ENCODE results near the gene USP49. TPM values are rescaled to one million over a fixed set of nuclear protein-coding genes. Genes with fewer than 3 reads are reported as not detected.

The USP49 gene
- total and polyA plus RNA-seq, 12 donors: 0.58 to 2.0 (median 1.7) TPM

DNA sequence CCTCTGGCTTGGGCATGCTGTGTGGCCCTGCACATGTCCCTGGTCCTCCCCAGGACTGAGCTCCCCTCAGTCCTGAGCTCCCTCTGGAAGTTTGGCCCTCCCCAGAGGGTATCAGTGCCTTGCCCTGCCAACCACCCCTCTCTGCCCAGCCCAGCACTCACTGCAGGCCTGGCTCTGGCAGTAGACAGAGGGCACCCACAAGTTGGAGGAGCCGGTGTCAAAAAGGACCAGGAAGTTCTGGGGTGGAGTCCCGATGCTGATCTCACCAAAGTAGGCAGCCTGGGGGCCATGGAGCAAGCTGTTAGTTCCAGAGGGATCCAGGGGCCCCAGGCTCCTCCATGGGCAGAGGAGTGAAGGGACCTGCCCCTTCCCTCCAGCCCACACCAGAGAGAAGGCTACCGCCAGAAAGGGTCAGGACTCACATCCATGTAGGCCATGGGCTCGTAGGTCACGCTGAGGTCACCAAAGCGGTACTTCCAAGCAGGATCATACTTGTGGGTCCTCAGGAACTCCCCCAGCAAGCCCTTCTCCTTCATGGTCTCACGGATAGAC is 150.9 kb downstream of the USP49 start:
- Histone ChIP-seq H3K4me3 (no peak overlapping the region), H3K36me3 (no peaks in the 10 kb centered on the region), H3K27me3 (no peaks in the 10 kb centered on the region), H3K27ac (no peak overlapping the region), H3K9me3 (no peaks in the 10 kb centered on the region), H3K4me1 (no peaks in the 10 kb centered on the region)
- no peak for ATAC-seq
- TF ChIP-seq CTCF (IDR thresholded peaks at IDR 0.05): no peak
- intact Hi-C loops (cut with DNase I): no loop called here
- DNase-seq: no peak
- 86 to 87% methylated on average over 7 of the region's 7 CpGs for WGBS, 2 donors

DNA sequence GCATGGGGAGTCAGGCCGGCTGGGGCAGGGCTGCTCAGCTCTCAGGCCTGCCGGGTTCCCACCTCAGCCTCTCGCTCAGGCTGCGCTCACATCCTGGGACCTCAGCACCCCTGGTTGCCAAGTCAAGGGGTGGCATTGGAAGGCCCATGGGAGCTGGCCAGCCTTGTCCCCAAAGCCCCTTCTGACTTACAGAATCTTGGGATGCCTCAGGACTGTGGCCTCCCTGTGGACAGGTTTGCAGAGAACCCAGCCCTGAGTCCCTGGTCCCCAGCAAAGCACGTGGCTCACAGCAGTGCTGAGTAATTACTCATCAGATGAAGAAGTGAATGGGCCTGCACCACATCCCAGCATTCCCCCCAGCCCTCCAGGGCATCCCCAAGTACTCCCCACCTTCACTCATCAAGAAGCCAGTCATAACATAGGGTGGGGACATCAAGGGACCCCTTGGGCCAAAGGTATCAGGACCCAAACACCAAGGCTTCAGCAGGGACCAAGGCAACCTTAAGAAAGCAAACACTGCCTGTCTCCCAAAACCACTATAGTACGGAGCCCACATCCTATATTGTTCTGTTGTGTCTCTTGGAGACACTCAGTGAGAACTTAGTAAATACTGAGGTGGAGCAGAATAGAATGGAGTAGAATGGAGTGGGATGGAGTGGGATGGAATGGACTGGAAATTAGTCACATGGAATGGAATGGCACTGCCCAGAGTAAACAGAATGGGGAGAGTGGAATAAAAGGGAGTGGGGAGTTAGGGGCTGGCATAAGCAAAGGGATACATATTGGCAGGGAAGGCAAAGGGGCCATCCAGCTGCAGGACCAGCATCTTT is 151.6 kb downstream of the USP49 start:
- Histone ChIP-seq H3K36me3 (no peaks in the 10 kb centered on the region), H3K4me1 (no peaks in the 10 kb centered on the region), H3K27me3 (no peaks in the 10 kb centered on the region), H3K9me3 (no peaks in the 10 kb centered on the region), H3K27ac (no peak overlapping the region), H3K4me3 (no peak overlapping the region)
- WGBS, 2 donors: 89 to 93% methylated on average over 6 of the region's 6 CpGs
- ATAC-seq (no peak), DNase-seq (no peak)
- no peak for TF ChIP-seq CTCF (IDR thresholded peaks at IDR 0.05)
- intact Hi-C loops (cut with DNase I): no loop called here

- DNase-seq (no peak), ATAC-seq (no peak)
- WGBS, 2 donors: 86 to 88% methylated on average over 20 of the region's 20 CpGs
- no peaks in the 10 kb centered on the region for H3K36me3 ChIP-seq
- H3K27ac ChIP-seq: no peak overlapping the region
- no peaks in the 10 kb centered on the region for H3K4me1 ChIP-seq
- H3K27me3 ChIP-seq: no peaks in the 10 kb centered on the region
- H3K9me3 ChIP-seq: no peaks in the 10 kb centered on the region
- no peak overlapping the region for H3K4me3 ChIP-seq
- intact Hi-C loops (cut with DNase I): no loop called here
- TF ChIP-seq CTCF (IDR thresholded peaks at IDR 0.05): no peak
Measured at GRCh38 chr6:41741625-41742490, 153.3 kb downstream of the USP49 start.

GRCh38 chr6:41740366-41741162 is 154.6 kb downstream of the USP49 start:
- H3K4me1 ChIP-seq: peaks cover 0 to 8% (median 5%) of the 10 kb centered on the region in 9 donors
- no peaks in the 10 kb centered on the region for H3K27me3 ChIP-seq
- intact Hi-C loops (cut with DNase I): no loop called here
- no peak overlapping the region for H3K4me3 ChIP-seq
- H3K36me3 ChIP-seq: no peaks in the 10 kb centered on the region
- no peak for TF ChIP-seq CTCF (IDR thresholded peaks at IDR 0.05)
- ATAC-seq (no peak), DNase-seq (no peak)
- H3K9me3 ChIP-seq: no peaks in the 10 kb centered on the region
- WGBS, 2 donors: 83 to 86% methylated on average over 13 of the region's 13 CpGs
- H3K27ac ChIP-seq: no peak overlapping the region

Measured in heart right ventricle (tissue), 16 donors.